T-helper 2 cell (primary cell): ENCODE measurements around the gene PLA2G4A.

Experiments used
- DNase-seq, 5 experiments: peaks; one replicate each; pipeline versions ENCODE4 v3.0.0 to v3.0.0-alpha.2; 2012 to 2022

PLA2G4A gene

GRCh38 chr1:186923486-186923885 is 94.7 kb downstream of the PLA2G4A start:
- DNase-seq: no peak

GRCh38 chr1:186925881-186926669 is 97.3 kb downstream of the PLA2G4A start:
- DNase-seq: peak in 1 of 5 experiments; percentile 25

- no peak for DNase-seq
Measured at GRCh38 chr1:186927884-186928283, 99.1 kb downstream of the PLA2G4A start.

GRCh38 chr1:186930238-186930637 is 101.5 kb downstream of the PLA2G4A start:
- DNase-seq: no peak

- no peak for DNase-seq
Measured at GRCh38 chr1:186937016-186937670, 108.4 kb downstream of the PLA2G4A start.

GRCh38 chr1:186943891-186944686 is 115.3 kb downstream of the PLA2G4A start:
- DNase-seq: no peak

- no peak for DNase-seq
Measured at GRCh38 chr1:186945146-186945545, 116.4 kb downstream of the PLA2G4A start.

- DNase-seq: no peak
Measured at GRCh38 chr1:186948535-186948934, 119.8 kb downstream of the PLA2G4A start.

GRCh38 chr1:186949173-186949572 is 120.4 kb downstream of the PLA2G4A start:
- DNase-seq: no peak

GRCh38 chr1:186950547-186950946 is 121.8 kb downstream of the PLA2G4A start:
- no peak for DNase-seq

GRCh38 chr1:186953876-186954275 is 125.1 kb downstream of the PLA2G4A start:
- no peak for DNase-seq

GRCh38 chr1:186957314-186957713 is 128.6 kb downstream of the PLA2G4A start:
- no peak for DNase-seq

GRCh38 chr1:186958520-186958919 is 129.8 kb downstream of the PLA2G4A start:
- DNase-seq: no peak

- DNase-seq: no peak
Measured at GRCh38 chr1:186960861-186961260, 132.1 kb downstream of the PLA2G4A start.

- DNase-seq: no peak
Measured at GRCh38 chr1:186965847-186966246, 137.1 kb downstream of the PLA2G4A start.

- no peak for DNase-seq
Measured at GRCh38 chr1:186966456-186966855, 137.7 kb downstream of the PLA2G4A start.

- no peak for DNase-seq
Measured at GRCh38 chr1:186967656-186968394, 139.1 kb downstream of the PLA2G4A start.

GRCh38 chr1:186974774-186975181 is 146.0 kb downstream of the PLA2G4A start:
- DNase-seq: no peak

GRCh38 chr1:186975220-186975619 is 146.5 kb downstream of the PLA2G4A start:
- no peak for DNase-seq

GRCh38 chr1:186976700-186977099 is 148.0 kb downstream of the PLA2G4A start:
- DNase-seq: no peak

GRCh38 chr1:186977266-186977957 is 148.7 kb downstream of the PLA2G4A start:
- DNase-seq: no peak
